Measurements from ENCODE around the gene EPHB2. TPM values are rescaled to one million over a fixed set of nuclear protein-coding genes. Genes with fewer than 3 reads are reported as not detected.

EPHB2 gene
- total and polyA plus RNA-seq, 2 donors (not counting 3 experiments of a cell fraction or from before 2014, with no cell fraction given): 50.8 to 69.1 TPM

DNA sequence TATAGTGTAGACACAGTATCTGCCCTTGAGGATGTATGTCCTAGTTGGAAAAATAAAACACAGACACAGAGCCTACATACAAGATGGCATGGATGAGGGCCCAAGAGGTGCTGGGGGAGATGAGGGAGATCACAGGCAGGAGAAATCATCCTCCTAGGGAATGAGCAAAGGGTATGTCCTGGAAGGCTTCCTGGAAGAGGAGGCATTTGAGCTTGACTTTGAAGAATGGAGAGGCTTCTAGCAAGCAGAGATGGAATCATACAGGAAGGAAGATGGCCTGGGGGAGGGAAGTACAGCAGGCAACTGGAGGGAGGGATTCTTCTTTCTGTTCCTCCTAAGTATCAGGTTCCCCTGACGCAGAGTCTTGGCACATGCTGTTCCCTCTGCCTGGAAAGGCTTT is 158.7 kb downstream of the EPHB2 start:
- no TSS peak for BruUV-seq (replicated peaks)
- H3K9me1 ChIP-seq (replicated peaks; ENCODE audit: control insufficient read depth, extremely low read depth, insufficient read depth, low read length): no peaks in the 10 kb centered on the region
- no peaks in the 10 kb centered on the region for H3K27me3 ChIP-seq (ENCODE audit: control insufficient read depth in 2 of 2, insufficient read depth in 2 of 2, low read length in 2 of 2)
- intact Hi-C loops (cut with micrococcal nuclease): no loop called here
- H3K79me2 ChIP-seq (ENCODE audit: control insufficient read depth, insufficient read depth, low read length): no peaks in the 10 kb centered on the region
- no peak overlapping the region for H3K4me2 ChIP-seq (ENCODE audit: insufficient read depth, low read length)
- no peak overlapping the region for H3K4me3 ChIP-seq (replicated peaks in 1 of 3; ENCODE audit: insufficient read depth in 1 of 3, low read depth in 1 of 3, low read length in 3 of 3)
- TF ChIP-seq, protein P1, sequence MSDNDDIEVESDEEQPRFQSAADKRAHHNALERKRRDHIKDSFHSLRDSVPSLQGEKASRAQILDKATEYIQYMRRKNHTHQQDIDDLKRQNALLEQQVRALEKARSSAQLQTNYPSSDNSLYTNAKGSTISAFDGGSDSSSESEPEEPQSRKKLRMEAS (IDR thresholded peaks at IDR 0.05; ENCODE audit: insufficient read depth, insufficient read length): no peak
- TF ChIP-seq, protein P2, sequence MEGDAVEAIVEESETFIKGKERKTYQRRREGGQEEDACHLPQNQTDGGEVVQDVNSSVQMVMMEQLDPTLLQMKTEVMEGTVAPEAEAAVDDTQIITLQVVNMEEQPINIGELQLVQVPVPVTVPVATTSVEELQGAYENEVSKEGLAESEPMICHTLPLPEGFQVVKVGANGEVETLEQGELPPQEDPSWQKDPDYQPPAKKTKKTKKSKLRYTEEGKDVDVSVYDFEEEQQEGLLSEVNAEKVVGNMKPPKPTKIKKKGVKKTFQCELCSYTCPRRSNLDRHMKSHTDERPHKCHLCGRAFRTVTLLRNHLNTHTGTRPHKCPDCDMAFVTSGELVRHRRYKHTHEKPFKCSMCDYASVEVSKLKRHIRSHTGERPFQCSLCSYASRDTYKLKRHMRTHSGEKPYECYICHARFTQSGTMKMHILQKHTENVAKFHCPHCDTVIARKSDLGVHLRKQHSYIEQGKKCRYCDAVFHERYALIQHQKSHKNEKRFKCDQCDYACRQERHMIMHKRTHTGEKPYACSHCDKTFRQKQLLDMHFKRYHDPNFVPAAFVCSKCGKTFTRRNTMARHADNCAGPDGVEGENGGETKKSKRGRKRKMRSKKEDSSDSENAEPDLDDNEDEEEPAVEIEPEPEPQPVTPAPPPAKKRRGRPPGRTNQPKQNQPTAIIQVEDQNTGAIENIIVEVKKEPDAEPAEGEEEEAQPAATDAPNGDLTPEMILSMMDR (IDR thresholded peaks at IDR 0.05; ENCODE audit: extremely low read depth in 1 of 2, insufficient read depth in 1 of 2, low read depth in 1 of 2, low read length in 2 of 2): no peak
- no peak for TF ChIP-seq EZH2 (IDR thresholded peaks at IDR 0.05; ENCODE audit: borderline replicate concordance, low read depth, low read length, severe bottlenecking)
- TF ChIP-seq FOS (IDR thresholded peaks at IDR 0.05; ENCODE audit: borderline replicate concordance, insufficient read depth, low read length): no peak
- no peak for TF ChIP-seq POLR2A (IDR thresholded peaks at IDR 0.05; ENCODE audit: low read depth, low read length)
- no peak for TF ChIP-seq MYC (IDR thresholded peaks at IDR 0.05; ENCODE audit: low read depth, low read length)
- TF ChIP-seq JUN (IDR thresholded peaks at IDR 0.05; ENCODE audit: borderline replicate concordance, insufficient read depth, insufficient read length, low read depth): no peak
- TF ChIP-seq POLR2AphosphoS5 (IDR thresholded peaks at IDR 0.05; ENCODE audit: insufficient read depth, low read depth, low read length): no peak
- TF ChIP-seq GATA2 (IDR thresholded peaks at IDR 0.05; ENCODE audit: insufficient read depth, insufficient read length, low read depth, low read length): no peak
- ChIA-PET CTCF (no interaction called here), POLR2A (no interaction called here)
- dilution Hi-C loops (cut with MboI; ENCODE audit: extremely low pct_ligation_motif_present, low sequenced_read_pairs): no loop called here
- H3K36me3 ChIP-seq (ENCODE audit: control insufficient read depth in 2 of 2, extremely low read depth in 1 of 2, insufficient read depth in 2 of 2, low read length in 2 of 2): peaks cover 3 to 30% of the 10 kb centered on the region in 2 experiments
- H3K4me1 ChIP-seq (ENCODE audit: control insufficient read depth, extremely low read depth, insufficient read depth, low read length): no peaks in the 10 kb centered on the region
- no peak overlapping the region for H2AFZ ChIP-seq (ENCODE audit: low read depth, low read length)
- no peak overlapping the region for H3K9ac ChIP-seq (replicated peaks; ENCODE audit: extremely low read depth, insufficient read depth, low read length)
- no peak for DNase-seq (ENCODE audit: low read depth, low spot score)
- H3K27ac ChIP-seq (ENCODE audit: insufficient read depth, low read depth, low read length): no peak overlapping the region
- H4K20me1 ChIP-seq (replicated peaks; ENCODE audit: control insufficient read depth, extremely low read depth, insufficient read depth, low read length): no peaks in the 10 kb centered on the region
- H3K9me3 ChIP-seq (replicated peaks; ENCODE audit: control insufficient read depth, insufficient read depth, low read length): no peaks in the 10 kb centered on the region
- FAIRE-seq: no peak
